H9 (cell line): ENCODE data around the gene FMN1. TPM values are rescaled to one million over a fixed set of nuclear protein-coding genes. Genes with fewer than 3 reads are reported as not detected.

ENCODE experiments used
- DNase-seq: peaks from one replicate; pipeline ENCODE4 v3.0.0-alpha.2; 2017
- H2AFZ ChIP-seq: one replicate; pipeline ENCODE4 v1.6.1; 2013; ENCODE audit warnings: mild to moderate bottlenecking, low read length, control low read depth, moderate library complexity
- H2AK5ac ChIP-seq: 2 replicates; pipeline ENCODE4 v1.6.1; 2013; ENCODE audit warnings: low read length, control low read depth, mixed read lengths; ENCODE audit not compliant: insufficient read length
- H2BK120ac ChIP-seq: one replicate; pipeline ENCODE4 v1.6.1; 2013; ENCODE audit warnings: low read depth, mild to moderate bottlenecking, low read length, control low read depth, inconsistent platforms; ENCODE audit not compliant: poor library complexity, severe bottlenecking
- H2BK12ac ChIP-seq: 2 replicates; pipeline ENCODE4 v1.6.1; 2013; ENCODE audit warnings: low read length, control low read depth, mixed read lengths, low read depth; ENCODE audit not compliant: insufficient read length
- H2BK15ac ChIP-seq: 2 replicates; pipeline ENCODE4 v1.6.1; 2013; ENCODE audit warnings: low read depth, low read length, control low read depth
- H2BK20ac ChIP-seq: one replicate; pipeline ENCODE4 v1.6.1; 2013; ENCODE audit warnings: low read depth, mild to moderate bottlenecking, low read length, control low read depth, inconsistent platforms; ENCODE audit not compliant: poor library complexity, severe bottlenecking
- H2BK5ac ChIP-seq: 2 replicates; pipeline ENCODE4 v1.6.1; 2013; ENCODE audit warnings: low read length, control low read depth, mixed read lengths; ENCODE audit not compliant: insufficient read length
- H3K14ac ChIP-seq: 2 replicates; pipeline ENCODE4 v1.6.1; 2013; ENCODE audit warnings: low read length, control low read depth; ENCODE audit not compliant: insufficient read depth
- H3K18ac ChIP-seq: 2 replicates; pipeline ENCODE4 v1.6.1; 2013; ENCODE audit warnings: low read depth, mild to moderate bottlenecking, mixed read lengths, low read length, control low read depth; ENCODE audit not compliant: insufficient read length
- H3K23ac ChIP-seq: 2 replicates; pipeline ENCODE4 v1.6.1; 2013; ENCODE audit warnings: low read length, control low read depth, mixed read lengths, low read depth; ENCODE audit not compliant: insufficient read length
- H3K23me2 ChIP-seq: 2 replicates; pipeline ENCODE4 v1.6.1; 2013; ENCODE audit warnings: low read depth, mild to moderate bottlenecking, mixed read lengths, low read length, control low read depth; ENCODE audit not compliant: insufficient read length, poor library complexity, severe bottlenecking
- H3K27ac ChIP-seq: 2 replicates; pipeline ENCODE4 v1.5.1; 2013; ENCODE audit warnings: low read length, control low read depth, mixed read lengths, low read depth; ENCODE audit not compliant: insufficient read length
- H3K27me3 ChIP-seq: 2 replicates; pipeline ENCODE4 v1.6.1; 2013; ENCODE audit warnings: low read length, control low read depth, inconsistent platforms; ENCODE audit not compliant: insufficient read depth
- H3K4ac ChIP-seq: 2 replicates; pipeline ENCODE4 v1.6.1; 2013; ENCODE audit warnings: low read depth, mild to moderate bottlenecking, control low read depth, inconsistent platforms, low read length, moderate library complexity
- H3K4me1 ChIP-seq: 2 replicates; pipeline ENCODE4 v1.6.1; 2013; ENCODE audit warnings: low read length, control low read depth, inconsistent platforms; ENCODE audit not compliant: insufficient read depth
- H3K4me2 ChIP-seq: 2 replicates; pipeline ENCODE4 v1.6.1; 2013; ENCODE audit warnings: low read length, control low read depth, mixed read lengths; ENCODE audit not compliant: insufficient read length, insufficient read depth
- H3K56ac ChIP-seq: 2 replicates; pipeline ENCODE4 v1.6.1; 2013; ENCODE audit warnings: low read depth, mild to moderate bottlenecking, mixed read lengths, low read length, control low read depth; ENCODE audit not compliant: insufficient read length
- H3K79me1 ChIP-seq: 2 replicates; pipeline ENCODE4 v1.6.1; 2013; ENCODE audit warnings: low read depth, mild to moderate bottlenecking, moderate library complexity, low read length, control low read depth, inconsistent platforms; ENCODE audit not compliant: insufficient read depth, poor library complexity, severe bottlenecking
- H3K79me2 ChIP-seq: 2 replicates; pipeline ENCODE4 v1.6.1; 2013; ENCODE audit warnings: low read length, control low read depth, inconsistent platforms; ENCODE audit not compliant: insufficient read depth
- H3K9ac ChIP-seq: 2 replicates; pipeline ENCODE4 v1.6.1; 2013; ENCODE audit warnings: low read length, control low read depth, mixed read lengths; ENCODE audit not compliant: insufficient read length; ENCODE audit errors: extremely low read depth
- H3K9me3 ChIP-seq: one replicate; pipeline ENCODE4 v1.6.1; 2013; ENCODE audit warnings: low read depth, low read length, inconsistent platforms; ENCODE audit not compliant: control insufficient read depth
- H3T11ph ChIP-seq: one replicate; pipeline ENCODE4 v1.6.1; 2013; ENCODE audit warnings: mild to moderate bottlenecking, low read length, control low read depth, inconsistent platforms
- H4K20me1 ChIP-seq: one replicate; pipeline ENCODE4 v1.6.1; 2013; ENCODE audit not compliant: control insufficient read depth, insufficient read length, insufficient read depth
- H4K5ac ChIP-seq: 2 replicates; pipeline ENCODE4 v1.6.1; 2013; ENCODE audit warnings: low read depth, mild to moderate bottlenecking, mixed read lengths, low read length, control low read depth; ENCODE audit not compliant: insufficient read length
- H4K8ac ChIP-seq: replicated peaks from 2 replicates; pipeline ENCODE4 v1.6.1; 2013; ENCODE audit warnings: low read length, control low read depth, mixed read lengths, low read depth; ENCODE audit not compliant: insufficient read length
- H4K91ac ChIP-seq: 2 replicates; pipeline ENCODE4 v1.6.1; 2013; ENCODE audit warnings: low read depth, mild to moderate bottlenecking, moderate library complexity, mixed read lengths, low read length, control low read depth; ENCODE audit not compliant: insufficient read length
- H3K27ac Mint-ChIP-seq, 3 experiments: 2 replicates in 2 of 3; 3 replicates in 1 of 3; pipeline ENCODE4 v1.8.0; 2020 to 2021; ENCODE audit warnings: mixed read lengths in 3 of 3, mild to moderate bottlenecking in 1 of 3, moderate library complexity in 1 of 3
- H3K27me3 Mint-ChIP-seq: 2 replicates; pipeline ENCODE4 v1.8.0; 2021; ENCODE audit warnings: low read depth, mild to moderate bottlenecking, moderate library complexity, mixed read lengths
- H3K36me3 Mint-ChIP-seq, 3 experiments: 2 replicates in 2 of 3; 3 replicates in 1 of 3; pipeline ENCODE4 v1.8.0; 2020 to 2021; ENCODE audit warnings: low read depth in 3 of 3, mixed read lengths in 3 of 3; ENCODE audit not compliant: insufficient read depth in 1 of 3
- H3K4me1 Mint-ChIP-seq, 2 experiments: 2 replicates each; pipeline ENCODE4 v1.8.0; 2020; ENCODE audit warnings: mixed read lengths in 2 of 2
- H3K4me3 Mint-ChIP-seq, 2 experiments: 2 replicates in 1 of 2; 3 replicates in 1 of 2; pipeline ENCODE4 v1.8.0; 2020 to 2021; ENCODE audit warnings: mild to moderate bottlenecking in 2 of 2, mixed read lengths in 2 of 2, moderate library complexity in 1 of 2
- H3K9me3 Mint-ChIP-seq, 2 experiments: 2 replicates in 1 of 2; 3 replicates in 1 of 2; pipeline ENCODE4 v1.8.0; 2020; ENCODE audit warnings: mild to moderate bottlenecking in 2 of 2, mixed read lengths in 2 of 2, moderate library complexity in 1 of 2
- CTCF ChIP-seq: fragments of 200-600 bp; sonication (generic); conservative IDR thresholded peaks from 3 replicates; pipeline ENCODE4 v1.8.0; 2021; ENCODE audit warnings: antibody characterized with exemption, mild to moderate bottlenecking
- WGBS: extraction: QIAGEN DNeasy Blood & Tissue Kit; methylation state at CpG from one replicate; pipeline ENCODE4 v1.1.7; 2013; ENCODE audit warnings: missing lambda C conversion rate, low lambda C conversion rate, mixed read lengths; ENCODE audit not compliant: insufficient read length; ENCODE audit errors: extremely low coverage; 5-methylcytosine and 5-hydroxymethylcytosine counted together
- total RNA-seq: library from RNA; stranded (reverse); gene quantifications from 2 replicates; pipeline ENCODE4 v1.2.1, GENCODE V29; 2021

The FMN1 gene
- total RNA-seq, 1 experiment from 2014 or later: 1.9 TPM

DNA sequence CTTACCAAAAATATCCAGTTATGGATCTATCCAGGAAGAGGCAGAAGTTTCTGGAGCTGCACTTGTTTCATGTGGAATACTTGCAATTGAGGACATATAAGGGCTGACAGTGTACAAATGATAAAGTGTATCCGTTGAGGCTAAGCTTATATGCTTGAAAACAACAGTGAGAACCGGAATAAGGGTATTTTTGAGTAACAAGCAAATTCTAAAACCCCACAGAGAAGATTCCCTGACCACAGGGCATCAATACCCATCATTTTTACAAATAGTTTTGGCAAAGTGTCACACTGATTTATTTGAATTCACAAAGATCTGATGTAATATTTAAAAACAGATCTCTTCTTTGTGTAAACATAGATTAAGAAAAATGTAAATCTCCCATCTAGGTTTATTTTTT lies 208.4 kb downstream of the FMN1 start:
- Histone ChIP-seq H3K14ac (no peak overlapping the region), H3K4me1 (no peaks in the 10 kb centered on the region), H3K9me3 (no peaks in the 10 kb centered on the region), H3K18ac (no peak overlapping the region), H3K56ac (no peak overlapping the region), H2BK20ac (no peak overlapping the region), H4K91ac (no peak overlapping the region), H3K79me1 (no peaks in the 10 kb centered on the region), H4K5ac (no peak overlapping the region), H3K79me2 (no peaks in the 10 kb centered on the region), H3T11ph (no peak overlapping the region), H3K27me3 (no peaks in the 10 kb centered on the region), H3K4ac (no peak overlapping the region), H2BK15ac (no peak overlapping the region), H4K20me1 (no peaks in the 10 kb centered on the region), H2AFZ (no peak overlapping the region), H2BK5ac (no peak overlapping the region), H3K23ac (no peak overlapping the region), H3K9ac (no peak overlapping the region), H2BK12ac (no peak overlapping the region), H2BK120ac (no peak overlapping the region), H4K8ac (no peak overlapping the region), H3K23me2 (no peaks in the 10 kb centered on the region), H3K27ac (no peak overlapping the region), H2AK5ac (no peak overlapping the region), H3K4me2 (no peak overlapping the region)
- no CpG with 5 or more reads among the region's 2 CpGs for WGBS
- no peak for TF ChIP-seq CTCF
- Mint-ChIP-seq H3K9me3 (no peaks in the 10 kb centered on the region), H3K4me1 (peaks cover 0 to 5% of the 10 kb centered on the region in 2 experiments; a peak in 2 of 4 replicates), H3K27me3 (no peaks in the 10 kb centered on the region), H3K27ac (no peak overlapping the region), H3K4me3 (no peak overlapping the region), H3K36me3 (no peaks in the 10 kb centered on the region)
- DNase-seq: no peak
